CD4-positive, alpha-beta T cell (primary cell): ENCODE data around the gene HHAT. TPM values are rescaled to one million over a fixed set of nuclear protein-coding genes. Genes with fewer than 3 reads are reported as not detected.

Experiments
- ATAC-seq: fragments of 200-7000 bp; cut with Tn5 transposase; one replicate; pipeline ENCODE4 v1.10.0; 2022; ENCODE audit warnings: mild to moderate bottlenecking; ENCODE audit not compliant: poor library complexity
- CTCF ChIA-PET: fragments of 350-600 bp; sonication (Branson Sonifier 250); formaldehyde crosslinking; loops from one replicate; lab custom pipeline; 2021; ENCODE audit warnings: antibody characterized with exemption, inconsistent platforms; lab: Charles Lee
- POLR2A ChIA-PET: fragments of 350-600 bp; sonication (Branson Sonifier 250); formaldehyde crosslinking; loops from one replicate; lab custom pipeline; 2021; ENCODE audit warnings: antibody characterized with exemption, inconsistent platforms; lab: Charles Lee
- DNase-seq, 14 experiments: peaks; one replicate each; pipeline ENCODE4 v3.0.0-alpha.2; 2013 to 2020; ENCODE audit warnings: mixed read lengths in 2 of 14
- H3K27ac ChIP-seq, 2 donors: one replicate each; pipeline versions ENCODE4 v1.5.1 to v1.7.0; 2013; ENCODE audit warnings: low read length in 2 of 2, low read depth in 1 of 2, mild to moderate bottlenecking in 1 of 2
- H3K27me3 ChIP-seq, 2 experiments: 1 replicate in 1 of 2; 2 replicates in 1 of 2; pipeline versions ENCODE4 v1.6.1 to v1.7.0; 2013; ENCODE audit warnings: low read length in 2 of 2, control low read depth in 1 of 2, mild to moderate bottlenecking in 1 of 2, moderate library complexity in 1 of 2; ENCODE audit not compliant: insufficient read depth in 2 of 2, control insufficient read depth in 1 of 2
- H3K36me3 ChIP-seq: one replicate; pipeline ENCODE4 v1.6.1; 2013; ENCODE audit warnings: low read length, control low read depth; ENCODE audit not compliant: insufficient read depth
- H3K4me1 ChIP-seq: one replicate; pipeline ENCODE4 v1.6.1; 2013; ENCODE audit warnings: low read length, control low read depth; ENCODE audit not compliant: insufficient read depth
- H3K4me3 ChIP-seq: one replicate; pipeline ENCODE4 v1.5.1; 2013; ENCODE audit warnings: mild to moderate bottlenecking, low read length, moderate library complexity
- H3K9me3 ChIP-seq, 2 experiments: 1 replicate in 1 of 2; 2 replicates in 1 of 2; pipeline versions ENCODE4 v1.6.1 to v1.7.0; 2013; ENCODE audit warnings: low read length in 2 of 2, mild to moderate bottlenecking in 2 of 2, control low read depth in 1 of 2, moderate library complexity in 1 of 2; ENCODE audit not compliant: control insufficient read depth in 1 of 2, insufficient read depth in 1 of 2
- H3K27ac Mint-ChIP-seq: one replicate; pipeline ENCODE4 v1.8.0; 2020; ENCODE audit warnings: mixed read lengths
- H3K27me3 Mint-ChIP-seq: one replicate; pipeline ENCODE4 v1.8.0; 2021; ENCODE audit warnings: mixed read lengths
- H3K36me3 Mint-ChIP-seq: one replicate; pipeline ENCODE4 v1.8.0; 2021; ENCODE audit warnings: low read depth, mixed read lengths
- H3K4me1 Mint-ChIP-seq: one replicate; pipeline ENCODE4 v1.8.0; 2021; ENCODE audit warnings: low read depth, mixed read lengths
- H3K4me3 Mint-ChIP-seq: one replicate; pipeline ENCODE4 v1.8.0; 2020; ENCODE audit warnings: mild to moderate bottlenecking, mixed read lengths
- H3K9me3 Mint-ChIP-seq: one replicate; pipeline ENCODE4 v1.8.0; 2020; ENCODE audit warnings: mixed read lengths
- CTCF ChIP-seq: fragments of 200-600 bp; IDR thresholded peaks from one replicate; pipeline ENCODE4 v1.8.0; 2022; ENCODE audit warnings: antibody characterized with exemption, mild to moderate bottlenecking
- intact Hi-C, 2 experiments: fragments of 100-400 bp; cut with DNase I in 1 of 2; cut with micrococcal nuclease in 1 of 2; formaldehyde crosslinking; loops; one replicate each; pipeline versions ENCODE4 v1.15.1 to v1.9.0; 2023 to 2025; cut with DNase I, micrococcal nuclease
- total RNA-seq, 174 experiments: library from RNA in 2 of 174; stranded (reverse) in 2 of 174; gene quantifications; one replicate each; pipeline ENCODE4 v1.2.3 and lab custom pipeline; 2021 to 2026

HHAT gene
- total RNA-seq, 2 experiments from 2014 or later, result 3.1 to 3.3 TPM

- CTCF ChIA-PET, result no interaction called here
Observed at GRCh38 chr1:210597555-210598134, 268.9 kb downstream of the HHAT start.

GRCh38 chr1:210598135-210598652, 269.5 kb downstream of the HHAT start:
- H3K27me3 ChIP-seq, result no peaks in the 10 kb centered on the region
- Mint-ChIP-seq H3K4me1 (no peaks in the 10 kb centered on the region), H3K36me3 (no peaks in the 10 kb centered on the region), H3K9me3 (no peaks in the 10 kb centered on the region), H3K4me3 (no peak overlapping the region), H3K27ac (no peak overlapping the region), H3K27me3 (no peaks in the 10 kb centered on the region)
- H3K9me3 ChIP-seq, result no peaks in the 10 kb centered on the region
- intact Hi-C loops, result no loop called here
- H3K4me3 ChIP-seq, result no peak overlapping the region
- no peaks in the 10 kb centered on the region for H3K4me1 ChIP-seq
- no peak for TF ChIP-seq CTCF
- peak in 2 of 14 experiments; percentile 36 to 52 for DNase-seq
- no peak for ATAC-seq
- POLR2A ChIA-PET, result no interaction called here
- no peak overlapping the region for H3K27ac ChIP-seq
- CTCF ChIA-PET, result no interaction called here
- H3K36me3 ChIP-seq, result no peaks in the 10 kb centered on the region

More at GRCh38 chr1:210597555-210598134, 268.9 kb downstream of the HHAT start:
- H3K27me3 ChIP-seq, result no peaks in the 10 kb centered on the region
- DNase-seq, result peak in 2 of 14 experiments; percentile 28 to 37
- no peak overlapping the region for H3K27ac ChIP-seq
- H3K4me3 ChIP-seq, result no peak overlapping the region
- Mint-ChIP-seq H3K4me3 (no peak overlapping the region), H3K36me3 (no peaks in the 10 kb centered on the region), H3K4me1 (no peaks in the 10 kb centered on the region), H3K27ac (no peak overlapping the region), H3K27me3 (no peaks in the 10 kb centered on the region), H3K9me3 (no peaks in the 10 kb centered on the region)
- no peaks in the 10 kb centered on the region for H3K36me3 ChIP-seq
- intact Hi-C loops, result no loop called here
- POLR2A ChIA-PET, result no interaction called here
- no peak for ATAC-seq
- H3K9me3 ChIP-seq, result no peaks in the 10 kb centered on the region
- H3K4me1 ChIP-seq, result no peaks in the 10 kb centered on the region
- no peak for TF ChIP-seq CTCF

GRCh38 chr1:210600421-210601159, 271.9 kb downstream of the HHAT start:
- no peak for TF ChIP-seq CTCF
- no peaks in the 10 kb centered on the region for H3K4me1 ChIP-seq
- no peak for DNase-seq
- POLR2A ChIA-PET, result no interaction called here
- H3K36me3 Mint-ChIP-seq, result no peaks in the 10 kb centered on the region
- H3K9me3 ChIP-seq, result no peaks in the 10 kb centered on the region
- H3K4me3 Mint-ChIP-seq, result no peak overlapping the region
- CTCF ChIA-PET, result no interaction called here
- H3K4me3 ChIP-seq, result no peak overlapping the region
- ATAC-seq, result no peak
- intact Hi-C loops, result no loop called here
- no peaks in the 10 kb centered on the region for H3K27me3 Mint-ChIP-seq
- H3K4me1 Mint-ChIP-seq, result no peaks in the 10 kb centered on the region
- H3K9me3 Mint-ChIP-seq, result no peaks in the 10 kb centered on the region
- H3K27ac Mint-ChIP-seq, result no peak overlapping the region
- no peaks in the 10 kb centered on the region for H3K27me3 ChIP-seq
- no peaks in the 10 kb centered on the region for H3K36me3 ChIP-seq
- H3K27ac ChIP-seq, result no peak overlapping the region
